Measurements from ENCODE around the gene FRAT1. TPM values are rescaled to one million over a fixed set of nuclear protein-coding genes. Genes with fewer than 3 reads are reported as not detected.
A peak's percentile ranks its signal among the peaks of the same experiment; 100 is the strongest.

The FRAT1 gene
- total and polyA plus RNA-seq, 2 of the 8 experiments (the other 6 are each of a cell fraction or from before 2014, with no cell fraction given): 1.9 to 5.2 TPM

- no peak for TF ChIP-seq POU5F1 (IDR thresholded peaks at IDR 0.05; ENCODE audit: low read depth, low read length)
- TF ChIP-seq SRF (IDR thresholded peaks at IDR 0.05; ENCODE audit: low read depth, low read length): no peak
- no peak for TF ChIP-seq CBX8 (IDR thresholded peaks at IDR 0.05; ENCODE audit: borderline replicate concordance, low read depth, low read length)
- TF ChIP-seq GTF2F1 (IDR thresholded peaks at IDR 0.05; ENCODE audit: borderline replicate concordance, low read depth, low read length): no peak
- TF ChIP-seq CTCF (IDR thresholded peaks at IDR 0.05; ENCODE audit: control extremely low read depth in 1 of 3, insufficient read depth in 1 of 3, low read depth in 1 of 3, low read length in 3 of 3): peak; percentile 14 to 30 (median 17); a peak in 3 of 4 replicates
- TF ChIP-seq GABPA (IDR thresholded peaks at IDR 0.05; ENCODE audit: borderline replicate concordance, insufficient read depth, low read length): no peak
- no peak for TF ChIP-seq CREB1 (IDR thresholded peaks at IDR 0.05)
- TF ChIP-seq KDM5A (IDR thresholded peaks at IDR 0.05; ENCODE audit: low read length): no peak
- 0 out of 2 replicates have a peak, but pooled peaks have one; percentile 29 for TF ChIP-seq TBP (IDR thresholded peaks at IDR 0.05; ENCODE audit: low read depth, low read length)
- TF ChIP-seq E2F6 (IDR thresholded peaks at IDR 0.05): peak; percentile 49; the same call in 1 of the 2 replicates
- no peak for TF ChIP-seq RFX5 (IDR thresholded peaks at IDR 0.05; ENCODE audit: borderline replicate concordance, low read depth, low read length)
- no peak for TF ChIP-seq TCF12 (IDR thresholded peaks at IDR 0.05; ENCODE audit: low read depth, low read length)
These were observed 804 bp downstream of the FRAT1 start (continued) for GRCh38 chr10:97319671-97320479.

Measured in H1 (cell line).